OCI-LY1 (cell line): ENCODE measurements around the gene SIVA1.

Experiments
- EZH2 ChIP-seq: fragments of 200-600 bp; sonication (generic), shearing (Covaris generic); IDR thresholded peaks from 2 replicates; pipeline ENCODE4 v1.8.0; 2017; ENCODE audit warnings: borderline replicate concordance, mixed run types, mild to moderate bottlenecking, antibody characterized with exemption, low read length, moderate library complexity, mixed read lengths
- TF ChIP-seq, protein P1 (sequence below): fragments of 200-600 bp; sonication (generic), shearing (Covaris generic); IDR thresholded peaks from 2 replicates; pipeline ENCODE4 v1.5.1; 2017; ENCODE audit warnings: mild to moderate bottlenecking, antibody characterized with exemption, low read length, moderate library complexity, mixed read lengths

DNA sequence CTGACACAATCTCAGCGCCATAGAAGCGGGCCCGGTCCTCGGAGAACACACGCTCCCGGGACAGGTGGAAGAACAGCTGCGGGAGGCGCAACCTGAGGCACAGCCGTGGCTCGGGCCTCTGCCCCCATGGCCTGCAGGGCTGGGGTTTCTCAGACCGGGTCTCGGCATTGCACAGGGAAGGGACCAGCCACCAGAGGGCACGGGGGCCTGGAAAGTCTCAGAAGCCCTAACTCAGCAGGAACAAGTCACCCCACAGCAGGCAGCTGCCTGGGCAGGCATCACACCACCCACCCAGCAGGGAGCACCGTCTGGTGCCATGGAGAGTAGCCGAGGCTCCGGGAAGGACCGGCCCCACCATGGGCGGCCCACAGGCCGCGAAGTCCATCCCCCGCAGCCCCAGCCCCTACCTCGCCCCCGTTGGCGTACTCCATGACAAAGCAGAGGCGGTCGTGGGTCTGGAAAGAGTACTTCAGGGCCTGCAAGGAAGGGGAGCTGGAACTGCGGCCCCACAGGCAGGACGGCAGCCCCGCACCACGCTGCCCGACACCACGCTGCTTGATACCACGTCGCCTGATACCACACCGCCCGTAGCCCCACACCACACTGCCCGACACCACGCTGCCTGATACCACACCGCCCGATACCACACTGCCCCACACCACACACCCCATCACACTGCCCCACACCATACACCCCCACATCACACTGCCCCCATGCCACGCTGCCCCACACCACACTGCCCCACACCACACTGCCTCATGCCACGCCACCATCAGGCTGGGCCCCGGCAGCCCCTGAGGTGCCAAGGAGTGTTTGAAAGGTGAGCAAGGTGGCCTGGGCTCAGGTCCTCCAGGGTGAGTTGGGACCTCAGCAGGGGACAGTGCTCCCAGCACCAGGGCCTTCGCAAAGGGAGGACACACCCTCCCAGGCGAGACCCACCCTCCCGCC lies 20.8 kb downstream of the SIVA1 start:
- TF ChIP-seq, protein P1, sequence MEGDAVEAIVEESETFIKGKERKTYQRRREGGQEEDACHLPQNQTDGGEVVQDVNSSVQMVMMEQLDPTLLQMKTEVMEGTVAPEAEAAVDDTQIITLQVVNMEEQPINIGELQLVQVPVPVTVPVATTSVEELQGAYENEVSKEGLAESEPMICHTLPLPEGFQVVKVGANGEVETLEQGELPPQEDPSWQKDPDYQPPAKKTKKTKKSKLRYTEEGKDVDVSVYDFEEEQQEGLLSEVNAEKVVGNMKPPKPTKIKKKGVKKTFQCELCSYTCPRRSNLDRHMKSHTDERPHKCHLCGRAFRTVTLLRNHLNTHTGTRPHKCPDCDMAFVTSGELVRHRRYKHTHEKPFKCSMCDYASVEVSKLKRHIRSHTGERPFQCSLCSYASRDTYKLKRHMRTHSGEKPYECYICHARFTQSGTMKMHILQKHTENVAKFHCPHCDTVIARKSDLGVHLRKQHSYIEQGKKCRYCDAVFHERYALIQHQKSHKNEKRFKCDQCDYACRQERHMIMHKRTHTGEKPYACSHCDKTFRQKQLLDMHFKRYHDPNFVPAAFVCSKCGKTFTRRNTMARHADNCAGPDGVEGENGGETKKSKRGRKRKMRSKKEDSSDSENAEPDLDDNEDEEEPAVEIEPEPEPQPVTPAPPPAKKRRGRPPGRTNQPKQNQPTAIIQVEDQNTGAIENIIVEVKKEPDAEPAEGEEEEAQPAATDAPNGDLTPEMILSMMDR: peak; percentile 6; the same call in 1 of the 2 replicates
- TF ChIP-seq EZH2: no peak
